Osteocyte (in vitro differentiated cells): ENCODE results near the gene MAP3K12. TPM values are rescaled to one million over a fixed set of nuclear protein-coding genes. Genes with fewer than 3 reads are reported as not detected.

Experiments
- DNase-seq: peaks from one replicate; pipeline ENCODE4 v3.0.0; 2021; ENCODE audit warnings: mixed read lengths; ENCODE audit not compliant: unreplicated experiment; ENCODE audit errors: extremely low spot score
- H3K27ac Mint-ChIP-seq: one replicate; pipeline ENCODE4 v1.8.0; 2021; ENCODE audit warnings: mild to moderate bottlenecking, mixed read lengths; ENCODE audit not compliant: unreplicated experiment
- H3K27me3 Mint-ChIP-seq: one replicate; pipeline ENCODE4 v1.8.0; 2021; ENCODE audit warnings: mixed read lengths; ENCODE audit not compliant: unreplicated experiment
- H3K36me3 Mint-ChIP-seq: one replicate; pipeline ENCODE4 v1.8.0; 2021; ENCODE audit warnings: mixed read lengths; ENCODE audit not compliant: unreplicated experiment
- H3K4me1 Mint-ChIP-seq: one replicate; pipeline ENCODE4 v1.8.0; 2021; ENCODE audit warnings: mixed read lengths; ENCODE audit not compliant: unreplicated experiment
- H3K4me3 Mint-ChIP-seq: one replicate; pipeline ENCODE4 v1.8.0; 2021; ENCODE audit warnings: mild to moderate bottlenecking, moderate library complexity, mixed read lengths; ENCODE audit not compliant: unreplicated experiment
- H3K9me3 Mint-ChIP-seq: one replicate; pipeline ENCODE4 v1.8.0; 2021; ENCODE audit warnings: mixed read lengths; ENCODE audit not compliant: unreplicated experiment
- total RNA-seq: library from RNA; stranded (reverse); gene quantifications from 2 replicates; pipeline ENCODE4 v1.2.1, GENCODE V29; 2021
- TF ChIP-seq, protein P1 (sequence below): fragments of 200-600 bp; sonication (generic); IDR thresholded peaks from 2 replicates; pipeline ENCODE4 v1.5.0; 2021; ENCODE audit warnings: antibody characterized with exemption, mild to moderate bottlenecking, moderate library complexity

MAP3K12 gene
- total RNA-seq, 1 donor from 2014 or later: 51.8 TPM

DNA sequence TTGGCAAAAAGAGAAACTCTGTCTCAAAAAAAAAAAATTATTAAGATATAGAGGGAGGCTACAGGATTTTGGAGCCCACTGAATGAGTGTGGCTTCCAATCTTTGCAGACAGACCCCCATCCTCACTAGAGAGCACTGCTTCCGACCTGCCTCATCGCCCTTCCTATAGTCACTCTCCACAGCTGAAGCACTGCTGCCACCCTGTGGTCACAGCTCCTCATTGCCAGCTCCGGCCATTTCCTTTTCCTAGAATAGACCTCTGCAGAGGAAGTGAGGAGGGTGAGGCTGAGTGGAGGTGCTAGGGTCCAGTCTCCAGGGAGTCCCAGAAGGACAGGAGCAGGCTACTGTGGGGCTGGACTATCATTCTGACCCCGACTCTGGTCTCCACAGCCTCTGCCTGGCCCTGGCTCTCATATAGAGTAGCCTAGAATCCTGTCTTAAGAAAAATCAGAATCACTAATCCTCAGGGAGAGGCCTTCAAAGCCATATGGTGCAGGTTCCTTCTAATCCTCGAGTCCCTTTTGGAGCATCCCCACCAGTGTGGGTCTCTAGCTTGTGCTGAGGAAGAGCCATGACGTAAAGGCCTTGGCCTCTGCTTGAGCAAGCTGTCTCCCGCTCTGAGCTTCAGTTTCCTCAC, 9.4 kb upstream of the MAP3K12 start:
- DNase-seq: peak; percentile 94
- TF ChIP-seq, protein P1, sequence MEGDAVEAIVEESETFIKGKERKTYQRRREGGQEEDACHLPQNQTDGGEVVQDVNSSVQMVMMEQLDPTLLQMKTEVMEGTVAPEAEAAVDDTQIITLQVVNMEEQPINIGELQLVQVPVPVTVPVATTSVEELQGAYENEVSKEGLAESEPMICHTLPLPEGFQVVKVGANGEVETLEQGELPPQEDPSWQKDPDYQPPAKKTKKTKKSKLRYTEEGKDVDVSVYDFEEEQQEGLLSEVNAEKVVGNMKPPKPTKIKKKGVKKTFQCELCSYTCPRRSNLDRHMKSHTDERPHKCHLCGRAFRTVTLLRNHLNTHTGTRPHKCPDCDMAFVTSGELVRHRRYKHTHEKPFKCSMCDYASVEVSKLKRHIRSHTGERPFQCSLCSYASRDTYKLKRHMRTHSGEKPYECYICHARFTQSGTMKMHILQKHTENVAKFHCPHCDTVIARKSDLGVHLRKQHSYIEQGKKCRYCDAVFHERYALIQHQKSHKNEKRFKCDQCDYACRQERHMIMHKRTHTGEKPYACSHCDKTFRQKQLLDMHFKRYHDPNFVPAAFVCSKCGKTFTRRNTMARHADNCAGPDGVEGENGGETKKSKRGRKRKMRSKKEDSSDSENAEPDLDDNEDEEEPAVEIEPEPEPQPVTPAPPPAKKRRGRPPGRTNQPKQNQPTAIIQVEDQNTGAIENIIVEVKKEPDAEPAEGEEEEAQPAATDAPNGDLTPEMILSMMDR: peak; percentile 93
- Mint-ChIP-seq H3K4me1 (peaks cover 20% of the 10 kb centered on the region), H3K27me3 (no peaks in the 10 kb centered on the region), H3K36me3 (peaks cover 32% of the 10 kb centered on the region), H3K4me3 (no peak overlapping the region), H3K27ac (peak overlapping the region; percentile 23), H3K9me3 (no peaks in the 10 kb centered on the region)

DNA sequence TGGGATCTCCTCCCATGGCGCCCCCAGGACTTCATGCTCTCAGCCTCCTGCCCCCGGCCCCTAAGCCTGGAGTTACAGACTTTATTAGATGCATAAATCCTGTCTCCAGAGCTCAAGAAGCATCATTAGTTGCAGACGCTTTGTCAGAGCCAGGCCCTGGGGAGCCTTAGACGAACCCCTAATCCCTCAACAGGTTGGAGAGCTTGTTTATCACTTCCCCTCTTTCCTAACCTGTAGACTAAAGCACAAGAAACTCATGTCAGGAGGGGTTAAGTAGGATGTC, 8.3 kb upstream of the MAP3K12 start:
- Mint-ChIP-seq H3K27ac (no peak overlapping the region), H3K4me3 (no peak overlapping the region), H3K27me3 (no peaks in the 10 kb centered on the region), H3K36me3 (peaks cover 26% of the 10 kb centered on the region), H3K9me3 (no peaks in the 10 kb centered on the region), H3K4me1 (peaks cover 23% of the 10 kb centered on the region)
- DNase-seq: no peak
- TF ChIP-seq, protein P1: no peak

DNA sequence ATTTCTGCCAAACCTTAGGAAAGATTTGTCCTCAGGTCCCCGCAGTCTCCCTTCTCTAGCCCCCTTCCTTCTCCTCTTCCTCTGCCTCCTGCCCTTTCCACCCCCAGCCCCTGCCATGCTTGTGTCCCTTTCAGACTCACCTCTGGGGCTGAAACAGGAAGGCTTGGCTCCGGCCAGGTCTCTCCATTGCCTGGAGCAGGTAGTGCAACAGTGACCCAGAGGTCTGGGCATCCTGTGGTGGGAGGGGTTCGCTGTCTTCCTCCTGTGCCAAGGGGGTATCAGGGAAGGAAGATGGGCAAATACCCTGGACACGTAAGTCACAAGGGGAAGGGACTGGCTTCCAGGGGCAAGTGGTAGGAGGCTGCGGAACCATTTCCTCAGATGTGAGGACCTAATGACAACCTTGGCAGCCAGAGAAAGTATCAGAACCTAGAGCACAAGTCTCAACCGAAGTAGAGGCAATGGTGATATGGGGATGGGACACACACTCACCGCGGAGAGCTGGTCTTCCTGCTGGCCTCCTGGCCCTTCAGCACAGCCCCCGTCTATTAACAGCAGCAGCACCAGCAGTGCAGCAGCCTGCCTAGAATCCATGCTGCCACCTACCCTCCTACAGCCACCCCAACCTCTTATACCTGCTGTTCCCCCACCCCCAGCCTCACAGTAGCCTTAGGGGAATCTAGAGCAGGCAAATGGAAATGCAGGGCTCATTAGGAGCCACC, 7.8 kb upstream of the MAP3K12 start, which contains the start of gene NPFF:
Gene NPFF, minus strand, starts transcription at position 604 of the 722 bp plus-strand sequence. Its CDS starts 10 bp downstream, at position 594.
- Mint-ChIP-seq H3K27me3 (no peaks in the 10 kb centered on the region), H3K4me1 (peaks cover 28% of the 10 kb centered on the region), H3K36me3 (peaks cover 23% of the 10 kb centered on the region), H3K9me3 (no peaks in the 10 kb centered on the region), H3K27ac (peak within 1 kb of the TSS; percentile 10), H3K4me3 (no peak within 1 kb of the TSS)
- TF ChIP-seq, protein P1: no peak
- DNase-seq: no peak

DNA sequence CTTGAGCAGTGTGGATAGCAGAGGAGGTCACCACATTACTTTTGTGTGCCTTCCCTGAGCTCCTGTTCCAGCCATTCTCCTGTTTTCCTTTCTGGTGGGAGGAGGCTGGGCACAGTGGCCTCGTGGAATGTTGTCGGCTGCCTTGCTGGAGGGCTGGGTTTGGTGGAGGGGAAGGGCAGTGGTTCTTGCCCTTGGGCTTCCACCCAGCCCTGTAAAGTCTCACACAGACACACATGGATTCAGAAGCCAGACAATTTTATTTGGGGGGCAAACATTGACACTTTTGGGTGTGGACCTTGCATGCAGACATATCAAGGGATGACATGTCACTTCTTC, 7.2 kb upstream of the MAP3K12 start:
- peaks cover 31% of the 10 kb centered on the region for H3K4me1 Mint-ChIP-seq
- no peaks in the 10 kb centered on the region for H3K27me3 Mint-ChIP-seq
- DNase-seq: no peak
- no peak overlapping the region for H3K4me3 Mint-ChIP-seq
- TF ChIP-seq, protein P1: no peak
- no peaks in the 10 kb centered on the region for H3K9me3 Mint-ChIP-seq
- H3K27ac Mint-ChIP-seq: peak overlapping the region; percentile 10
- peaks cover 17% of the 10 kb centered on the region for H3K36me3 Mint-ChIP-seq

DNA sequence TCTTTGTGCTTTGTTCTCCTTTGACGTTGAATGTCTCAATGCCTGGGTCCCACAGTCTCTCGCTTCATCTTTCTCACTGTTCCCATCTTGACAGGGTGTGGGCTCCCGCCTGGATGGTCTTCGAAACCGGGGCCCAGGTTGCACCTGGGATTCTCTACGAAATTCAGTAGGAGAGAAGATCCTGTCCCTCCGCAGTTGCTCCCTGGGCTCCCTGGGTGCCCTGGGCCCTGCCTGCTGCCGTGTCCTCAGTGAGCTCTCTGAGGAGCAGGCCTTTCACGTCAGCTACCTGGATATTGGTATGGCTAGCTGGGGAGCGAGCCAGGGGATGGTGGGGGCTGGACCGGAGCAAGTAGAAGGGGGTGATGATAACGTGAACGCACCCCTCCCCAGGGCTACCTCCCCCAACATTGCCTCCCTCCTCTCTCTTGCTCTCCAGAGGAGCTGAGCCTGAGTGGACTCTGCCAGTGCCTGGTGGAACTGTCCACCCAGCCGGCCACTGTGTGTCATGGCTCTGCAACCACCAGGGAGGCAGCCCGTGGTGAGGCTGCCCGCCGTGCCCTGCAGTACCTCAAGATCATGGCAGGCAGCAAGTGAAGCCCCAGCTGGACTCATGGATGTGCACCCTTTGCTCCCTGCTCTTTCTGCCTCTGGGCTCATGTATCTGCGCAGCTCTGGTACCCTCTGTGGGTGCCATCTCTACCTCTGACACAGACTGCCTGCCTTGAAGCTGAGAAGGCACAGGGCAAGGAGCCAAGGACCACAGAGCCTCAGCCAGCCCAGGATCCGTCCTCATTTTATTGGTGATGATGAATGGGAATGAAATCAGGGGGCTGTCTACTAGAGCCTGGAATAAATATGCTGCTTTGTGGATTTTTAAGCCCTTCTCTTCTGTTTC, 6.5 kb upstream of the MAP3K12 start:
- peaks cover 31% of the 10 kb centered on the region for H3K4me1 Mint-ChIP-seq
- no peak for DNase-seq
- H3K36me3 Mint-ChIP-seq: peaks cover 14% of the 10 kb centered on the region
- H3K9me3 Mint-ChIP-seq: no peaks in the 10 kb centered on the region
- TF ChIP-seq, protein P1: no peak
- no peak overlapping the region for H3K4me3 Mint-ChIP-seq
- no peaks in the 10 kb centered on the region for H3K27me3 Mint-ChIP-seq
- peak overlapping the region; percentile 10 for H3K27ac Mint-ChIP-seq
